A673 (cell line): ENCODE data around the gene HHIPL2. TPM values are rescaled to one million over a fixed set of nuclear protein-coding genes. Genes with fewer than 3 reads are reported as not detected.

Source experiments
- Bru-seq: library from RNA; stranded (reverse); fragments of 400-500 nt; gene quantifications from one replicate; lab custom pipeline; 2021; lab: Mats Ljungman, UMichigan
- BruChase-seq, 2 experiments: library from RNA; stranded (reverse); fragments of 400-500 nt; gene quantifications; one replicate each; lab custom pipeline; 2021; lab: Mats Ljungman, UMichigan
- BruUV-seq: library from RNA; stranded (reverse); fragments of 400-500 nt; replicated peaks from 2 replicates; lab custom pipeline; 2021; lab: Mats Ljungman, UMichigan
- CTCF ChIA-PET: fragments of 300-600 bp; sonication (Branson Sonifier 250); formaldehyde crosslinking; loops from one replicate; lab custom pipeline; 2022; ENCODE audit warnings: antibody characterized with exemption; lab: Charles Lee
- POLR2A ChIA-PET: fragments of 300-600 bp; sonication (Branson Sonifier 250); formaldehyde crosslinking; loops from one replicate; lab custom pipeline; 2022; ENCODE audit warnings: antibody characterized with exemption; ENCODE audit not compliant: low non-redundant PET; lab: Charles Lee
- DNase-seq: peaks from one replicate; pipeline ENCODE4 v3.0.0-alpha.2; 2015; ENCODE audit warnings: low spot score
- H3K27ac ChIP-seq: fragments of 200-600 bp; sonication (generic); 2 replicates; pipeline ENCODE4 v1.5.1; 2016; ENCODE audit warnings: mixed run types, low read depth, mild to moderate bottlenecking, mixed read lengths, antibody characterized with exemption, low read length; ENCODE audit not compliant: poor library complexity, severe bottlenecking
- H3K27me3 ChIP-seq: fragments of 200-600 bp; sonication (generic); replicated peaks from 2 replicates; pipeline ENCODE4 v1.6.1; 2017; ENCODE audit warnings: mixed run types, low read depth, mild to moderate bottlenecking, mixed read lengths, antibody characterized with exemption, low read length; ENCODE audit not compliant: insufficient read depth, poor library complexity
- H3K36me3 ChIP-seq: fragments of 200-600 bp; sonication (generic); 2 replicates; pipeline ENCODE4 v1.6.1; 2016; ENCODE audit warnings: mixed run types, mild to moderate bottlenecking, mixed read lengths, antibody characterized with exemption, low read length; ENCODE audit not compliant: insufficient read depth, poor library complexity, severe bottlenecking
- H3K4me1 ChIP-seq: fragments of 200-600 bp; sonication (generic); 2 replicates; pipeline ENCODE4 v1.6.1; 2017; ENCODE audit warnings: mixed run types, mild to moderate bottlenecking, mixed read lengths, antibody characterized with exemption, low read length; ENCODE audit not compliant: insufficient read depth, poor library complexity, severe bottlenecking
- H3K4me3 ChIP-seq: fragments of 200-600 bp; sonication (generic); 2 replicates; pipeline ENCODE4 v1.5.1; 2016; ENCODE audit warnings: low read depth, mixed run types, mild to moderate bottlenecking, mixed read lengths, low read length; ENCODE audit not compliant: poor library complexity, severe bottlenecking
- H3K9me3 ChIP-seq: fragments of 200-600 bp; sonication (generic); 2 replicates; pipeline ENCODE4 v1.6.1; 2016; ENCODE audit warnings: mixed run types, low read depth, mild to moderate bottlenecking, mixed read lengths, antibody characterized with exemption, low read length; ENCODE audit not compliant: poor library complexity, severe bottlenecking
- CTCF ChIP-seq: fragments of 300-800, 200-600 bp; sonication (generic); conservative IDR thresholded peaks from 2 replicates; pipeline ENCODE4 v1.5.1; 2017; ENCODE audit warnings: low read depth, mild to moderate bottlenecking, antibody characterized with exemption, low read length, moderate library complexity, mixed read lengths
- EZH2 ChIP-seq: fragments of 200-600 bp; sonication (generic); IDR thresholded peaks from 2 replicates; pipeline ENCODE4 v1.6.1; 2017; ENCODE audit warnings: borderline replicate concordance, low read depth, mild to moderate bottlenecking, mixed read lengths, antibody characterized with exemption, low read length; ENCODE audit not compliant: poor library complexity, severe bottlenecking
- intact Hi-C: fragments of 100-400 bp; cut with micrococcal nuclease; formaldehyde crosslinking; loops from one replicate; pipeline ENCODE4 v1.10.0; 2022; ENCODE audit not compliant: unreplicated experiment
- long read RNA-seq: library from polyadenylated mRNA; stranded (forward); transcript quantifications from one replicate; pipeline ENCODE4 v2.0.0, GENCODE V29; 2022
- total RNA-seq: library from RNA; stranded (reverse); gene quantifications from 2 replicates; pipeline ENCODE4 v1.2.3, GENCODE V29; 2021

The HHIPL2 gene
- total RNA-seq, result 0.66 TPM in 1 of 2 replicates, not detected in the other
- percentile 21 among the genes with signal in this experiment for Bru-seq, nascent RNA
- BruChase-seq, experiment 1, labeled RNA remaining after a 2-hour chase, result percentile 24 among the genes with signal in this experiment
- BruChase-seq, experiment 2, labeled RNA remaining after a 6-hour chase, result percentile 28 among the genes with signal in this experiment
- long read RNA-seq, result 0 reads

GRCh38 chr1:222547944-222548671 is at the start of gene HHIPL2:
Gene HHIPL2 (minus strand): TSS chr1:222548104. CDS start chr1:222548044, 60 bp downstream.
- intact Hi-C loops, result no loop called here
- no peak for TF ChIP-seq CTCF
- no peak for TF ChIP-seq EZH2
- CTCF ChIA-PET, result no interaction called here
- Histone ChIP-seq H3K4me3 (no peak within 1 kb of the TSS), H3K36me3 (no peaks in the 10 kb centered on the region), H3K9me3 (no peaks in the 10 kb centered on the region), H3K27me3 (no peaks in the 10 kb centered on the region), H3K27ac (no peak within 1 kb of the TSS), H3K4me1 (peaks cover 10% of the 10 kb centered on the region)
- no peak for DNase-seq
- no TSS peak for BruUV-seq
- POLR2A ChIA-PET, result no interaction called here

GRCh38 chr1:222596696-222597095 is 48.8 kb upstream of the HHIPL2 start:
- H3K27me3 ChIP-seq, result peaks cover 7% of the 10 kb centered on the region
- no peaks in the 10 kb centered on the region for H3K36me3 ChIP-seq
- peaks cover 5% of the 10 kb centered on the region for H3K9me3 ChIP-seq
- H3K4me3 ChIP-seq, result no peak overlapping the region
- intact Hi-C loops, result no loop called here
- CTCF ChIA-PET, result no interaction called here
- no peak overlapping the region for H3K27ac ChIP-seq
- TF ChIP-seq EZH2, result no peak
- no peak for TF ChIP-seq CTCF
- no peaks in the 10 kb centered on the region for H3K4me1 ChIP-seq
- DNase-seq, result no peak
- no TSS peak for BruUV-seq
- POLR2A ChIA-PET, result no interaction called here

GRCh38 chr1:222594789-222595188 is 46.9 kb upstream of the HHIPL2 start:
- Histone ChIP-seq H3K27ac (no peak overlapping the region), H3K9me3 (peaks cover 5% of the 10 kb centered on the region), H3K36me3 (no peaks in the 10 kb centered on the region), H3K4me3 (no peak overlapping the region), H3K4me1 (peaks cover 6% of the 10 kb centered on the region), H3K27me3 (peaks cover 7% of the 10 kb centered on the region)
- BruUV-seq, result no TSS peak
- intact Hi-C loops, result no loop called here
- ChIA-PET CTCF (no interaction called here), POLR2A (no interaction called here)
- no peak for DNase-seq
- TF ChIP-seq CTCF (no peak), EZH2 (no peak)
